SH-SY5Y (cell line): ENCODE data around the gene MATN1.
A peak's percentile ranks its signal among the peaks of the same experiment; 100 is the strongest.

Experiments used
- GATA2 ChIP-seq: IDR thresholded peaks from 2 replicates; pipeline ENCODE4 v1.6.1; 2011; ENCODE audit warnings: mild to moderate bottlenecking, low read depth, low read length
- GATA3 ChIP-seq: IDR thresholded peaks from 2 replicates; pipeline ENCODE4 v1.6.1; 2011; ENCODE audit warnings: low read depth, mild to moderate bottlenecking, low read length, moderate library complexity

DNA sequence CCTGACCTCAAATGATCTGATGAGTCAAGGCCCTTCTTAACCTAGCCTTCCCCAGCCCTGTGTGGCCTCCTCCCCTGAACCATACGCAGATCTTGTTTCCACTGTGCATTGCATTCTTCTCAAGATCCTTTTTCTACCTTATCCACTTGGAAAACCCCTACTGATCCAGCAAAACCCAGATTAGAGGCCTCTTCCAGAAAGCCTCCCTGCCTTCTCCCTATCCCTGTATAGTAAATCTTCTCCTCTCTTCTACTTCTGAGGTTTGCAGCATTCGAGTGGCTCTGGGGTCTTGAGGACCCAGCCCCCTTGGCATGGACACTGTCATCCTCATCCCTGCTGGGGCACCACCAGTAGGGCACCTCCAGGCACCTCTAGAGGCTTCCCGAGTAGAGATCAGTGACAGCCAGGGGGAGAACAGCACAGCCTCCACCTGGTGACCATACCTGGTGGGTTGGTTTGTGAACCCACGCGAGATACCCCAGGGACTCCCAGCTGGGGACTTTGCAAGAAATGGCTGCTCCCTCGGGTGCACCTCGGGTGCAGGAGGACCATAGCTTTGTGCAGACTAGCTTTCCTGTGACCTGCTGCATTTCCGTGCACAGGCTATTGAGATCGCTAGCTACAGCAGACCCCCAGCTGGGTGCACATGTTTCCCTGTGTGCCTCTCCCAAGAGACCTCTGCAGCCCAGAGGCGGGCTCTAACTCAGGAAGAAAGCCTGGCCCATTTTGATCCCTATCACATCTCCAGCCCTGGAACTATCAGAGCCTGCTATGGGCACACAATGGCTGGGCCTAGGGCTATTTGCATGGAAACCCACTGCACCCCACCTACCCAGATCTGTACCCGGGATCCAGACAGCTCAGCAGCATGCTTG is 34.2 kb downstream of the MATN1 start:
- TF ChIP-seq GATA2 (peak; percentile 94), GATA3 (no peak; the same call in 1 of the 2 replicates)
